C1 segment of cervical spinal cord (tissue), 14 donors: ENCODE data around the gene ZNF433.
A peak's percentile ranks its signal among the peaks of the same experiment; 100 is the strongest.

Experiments used
- DNase-seq, 14 donors: peaks; one replicate each; lab custom pipeline; 2025; lab: John Stamatoyannopoulos, UW

Gene ZNF433

DNA sequence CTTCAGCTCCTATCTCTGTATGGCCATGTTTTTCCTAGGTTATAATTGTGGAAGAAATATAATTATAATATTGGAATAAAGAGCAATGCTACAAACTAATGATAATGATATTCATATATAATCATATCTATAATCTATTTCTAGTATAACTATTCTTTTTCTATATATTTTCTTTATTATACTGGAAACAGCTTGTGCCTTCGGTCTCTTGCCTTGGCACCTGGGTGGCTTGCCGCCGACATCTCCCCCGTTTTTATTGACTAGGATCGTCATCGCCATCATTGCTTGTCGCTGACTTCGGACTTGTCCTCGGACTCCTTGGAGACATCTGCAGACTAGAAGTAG, 46.4 kb downstream of the ZNF433 start:
- DNase-seq, result no peak

DNA sequence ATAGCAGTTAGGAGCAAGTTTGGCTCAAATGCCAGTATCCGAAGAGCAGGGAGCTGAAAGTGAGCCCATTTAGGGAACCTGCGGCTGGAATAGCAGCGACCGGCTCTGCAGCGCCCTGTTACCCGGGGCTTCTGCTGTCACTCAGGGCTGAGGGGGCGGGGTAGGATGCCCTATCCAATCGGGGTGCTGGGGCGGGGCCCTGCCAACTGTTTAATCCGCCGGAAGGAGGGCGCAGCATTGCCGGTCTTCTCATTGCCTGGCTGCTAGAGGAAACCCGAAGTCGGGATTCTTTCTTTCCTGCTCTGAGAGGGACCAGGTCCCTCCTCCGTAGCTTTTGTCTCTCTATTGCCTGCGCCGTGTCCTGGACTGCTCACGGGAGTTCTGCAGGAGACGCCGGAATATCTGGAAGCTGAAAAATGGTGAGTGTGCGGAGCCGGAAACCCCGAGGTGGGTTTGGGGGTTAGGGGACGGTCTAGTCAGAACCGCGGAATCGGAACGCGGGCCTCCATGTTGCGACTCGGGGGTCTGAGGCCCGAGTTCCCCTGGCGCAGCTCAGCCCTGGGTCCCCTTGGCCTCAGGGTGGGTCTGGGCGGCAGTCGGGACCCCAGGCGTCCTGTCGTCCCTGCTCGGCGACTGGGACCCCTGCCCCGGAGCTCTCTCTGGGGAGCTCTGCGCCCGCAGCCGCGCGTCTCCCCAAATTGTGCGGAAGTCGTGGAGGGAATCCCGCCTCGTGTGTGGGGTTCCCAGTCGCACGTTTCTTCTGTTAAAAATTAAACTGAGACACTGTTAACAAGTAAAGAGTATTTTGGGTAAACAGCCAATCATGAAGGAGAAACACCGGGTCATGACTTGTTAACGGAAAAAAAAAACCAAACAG, 47.8 kb downstream of the ZNF433 start:
- peak; percentile 11 to 91 (median 84) for DNase-seq

- DNase-seq, result no peak
Measured at GRCh38 chr19:11986754-11987153, 48.7 kb downstream of the ZNF433 start.

- no peak for DNase-seq
Measured at GRCh38 chr19:11984986-11985385, 50.5 kb downstream of the ZNF433 start.

- no peak for DNase-seq
Measured at GRCh38 chr19:11982526-11982925, 53.0 kb downstream of the ZNF433 start.

DNA sequence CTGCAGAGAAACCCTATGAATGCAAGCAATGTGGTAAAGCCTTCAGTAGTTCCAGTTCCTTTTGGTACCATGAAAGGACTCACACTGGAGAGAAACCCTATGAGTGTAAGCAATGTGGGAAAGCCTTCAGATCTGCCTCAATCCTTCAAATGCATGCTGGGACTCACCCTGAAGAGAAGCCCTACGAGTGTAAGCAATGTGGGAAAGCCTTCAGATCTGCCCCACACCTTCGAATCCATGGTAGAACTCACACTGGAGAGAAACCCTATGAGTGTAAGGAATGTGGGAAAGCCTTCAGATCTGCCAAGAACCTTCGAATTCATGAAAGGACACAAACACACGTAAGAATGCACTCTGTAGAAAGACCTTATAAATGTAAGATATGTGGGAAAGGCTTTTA, 56.0 kb downstream of the ZNF433 start:
- DNase-seq, result no peak

DNA sequence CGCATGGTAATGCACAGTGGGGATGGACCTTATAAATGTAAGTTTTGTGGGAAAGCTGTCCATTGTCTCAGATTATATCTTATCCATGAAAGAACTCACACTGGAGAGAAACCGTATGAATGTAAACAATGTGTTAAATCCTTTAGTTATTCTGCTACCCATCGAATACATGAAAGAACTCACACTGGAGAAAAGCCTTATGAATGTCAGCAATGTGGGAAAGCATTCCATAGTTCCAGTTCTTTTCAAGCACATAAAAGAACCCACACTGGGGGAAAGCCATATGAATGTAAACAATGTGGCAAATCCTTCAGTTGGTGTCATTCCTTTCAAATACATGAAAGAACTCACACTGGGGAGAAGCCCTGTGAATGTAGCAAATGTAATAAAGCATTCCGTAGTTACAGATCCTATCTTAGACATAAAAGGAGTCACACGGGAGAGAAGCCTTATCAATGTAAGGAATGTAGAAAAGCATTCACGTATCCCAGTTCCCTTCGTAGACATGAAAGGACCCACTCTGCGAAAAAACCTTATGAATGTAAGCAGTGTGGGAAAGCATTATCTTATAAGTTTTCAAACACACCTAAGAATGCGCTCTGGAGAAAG, 56.9 kb downstream of the ZNF433 start:
- no peak for DNase-seq

DNA sequence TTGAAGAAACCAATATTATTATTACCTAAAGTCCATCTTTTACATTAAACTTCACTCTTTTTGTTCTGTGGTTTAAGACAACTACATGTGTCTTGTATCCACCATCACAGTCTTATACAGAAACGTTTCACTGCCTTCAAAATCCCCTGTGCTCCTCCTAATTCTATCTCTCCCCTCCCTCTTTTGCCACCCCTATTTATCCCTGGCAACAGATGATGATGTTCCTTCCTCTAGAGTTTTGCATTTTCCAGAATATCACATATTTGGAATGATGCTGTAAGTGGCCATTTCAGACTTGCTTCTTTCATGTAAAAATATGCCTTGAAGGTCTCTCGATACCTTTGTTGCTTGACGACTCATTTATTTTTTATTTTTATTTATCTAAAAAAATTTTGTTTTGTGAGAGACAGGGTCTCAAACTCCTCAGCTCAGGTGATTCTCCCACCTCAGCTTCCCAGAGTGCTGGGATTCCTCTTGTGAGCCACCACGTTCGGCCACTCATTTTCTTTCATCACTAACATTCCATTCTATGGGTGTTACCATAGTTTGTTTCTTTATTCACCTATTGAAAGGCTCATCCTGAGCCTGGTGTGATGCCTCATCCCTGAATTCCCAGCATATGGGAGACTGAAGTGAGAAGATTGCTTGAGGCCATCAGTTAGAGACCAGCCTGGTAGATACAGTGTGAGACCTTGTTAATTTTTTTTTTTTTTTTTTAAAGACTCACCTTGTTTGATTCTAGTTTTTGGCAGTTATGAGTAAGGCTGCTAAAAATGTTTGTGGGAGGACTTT, 62.3 kb downstream of the ZNF433 start:
- DNase-seq, result no peak

DNA sequence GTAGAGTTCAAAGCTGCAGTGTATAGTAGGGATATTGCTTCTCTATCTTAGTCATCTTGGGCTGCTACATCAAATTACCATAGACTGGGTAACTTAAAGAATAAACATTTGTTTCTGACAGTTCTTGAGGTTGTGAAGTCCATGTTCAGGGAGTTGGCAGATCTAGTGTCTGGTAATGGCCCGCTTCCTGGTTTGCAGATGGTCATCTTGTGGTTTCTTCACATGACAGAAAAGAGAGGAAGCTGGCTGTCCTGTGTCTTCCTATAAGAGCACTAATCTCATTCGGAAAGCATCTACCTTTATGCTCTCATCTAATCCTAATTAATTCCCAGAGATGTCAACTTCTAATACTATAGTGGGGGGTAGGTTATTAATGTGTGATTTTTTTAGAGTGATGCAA, 64.4 kb downstream of the ZNF433 start:
- no peak for DNase-seq

DNA sequence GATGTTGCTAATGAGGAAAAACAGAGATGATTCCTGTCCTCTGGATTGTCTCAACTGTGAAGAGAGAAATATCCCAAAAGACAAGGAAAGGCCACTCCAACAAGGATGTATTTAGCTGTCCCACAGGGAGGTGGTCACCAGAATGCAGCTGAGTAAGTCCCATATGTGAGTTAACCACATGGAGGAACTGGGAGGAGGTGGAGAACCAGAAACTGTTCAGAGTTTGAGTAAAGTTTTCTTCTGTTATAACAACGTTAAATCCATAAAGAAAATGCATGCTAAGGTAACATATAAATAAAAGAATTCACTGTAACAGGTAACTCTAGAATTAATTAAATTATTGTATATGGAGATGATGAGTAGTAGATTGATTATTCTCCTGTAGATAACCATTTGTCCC, 65.3 kb downstream of the ZNF433 start:
- DNase-seq, result no peak

DNA sequence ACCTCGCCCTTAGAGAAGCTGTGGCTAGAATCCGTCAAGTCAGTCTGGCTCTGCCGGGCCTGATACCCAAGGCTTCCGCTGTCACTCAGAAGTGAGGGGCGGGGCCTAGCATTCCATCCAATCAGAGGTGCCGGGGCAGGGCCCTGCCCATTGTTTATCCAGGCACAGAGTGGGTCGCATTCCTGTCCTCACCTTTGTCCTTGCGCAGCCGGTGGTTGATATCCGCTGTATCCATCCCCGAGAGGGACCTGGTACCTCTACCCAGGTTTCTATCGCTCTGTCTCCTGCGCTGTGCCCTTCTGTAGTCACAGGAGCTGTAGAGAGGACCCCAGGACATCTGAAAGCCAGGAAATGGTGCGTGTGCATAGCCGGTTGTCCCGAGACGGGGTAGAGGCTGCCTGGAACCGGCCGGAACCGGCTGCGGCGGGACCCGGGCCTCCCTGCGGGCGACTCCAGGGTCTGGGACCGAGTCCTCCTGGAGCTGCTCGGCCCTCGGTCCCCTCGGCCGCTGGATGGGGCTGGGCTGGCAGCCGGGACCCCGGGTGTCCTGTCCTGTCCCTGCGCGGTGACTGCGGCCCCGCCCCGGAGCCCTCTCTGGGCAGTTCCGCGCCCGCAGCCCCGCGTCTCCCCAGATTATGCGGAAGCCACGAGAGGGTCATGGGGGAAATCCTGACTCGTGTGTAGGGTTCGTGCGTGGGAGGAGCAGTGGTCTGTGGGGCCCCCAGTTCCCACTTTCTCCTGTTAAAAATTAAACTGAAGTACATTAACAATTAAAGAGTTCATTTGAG, 70.4 kb downstream of the ZNF433 start, which contains the start of gene ZNF763:
TSS of gene ZNF763 (plus strand) at position 183 of the 788 bp plus-strand sequence. CDS start at position 352, 169 bp downstream.
- peak; percentile 50 to 96 (median 90) for DNase-seq
